ENCODE data around the gene MTCH2.

MTCH2 gene

GRCh38 chr11:47631473-47631872 lies 10.9 kb downstream of the MTCH2 start:
- DNase-seq = no peak

GRCh38 chr11:47628026-47628425 lies 14.3 kb downstream of the MTCH2 start:
- no peak for DNase-seq

DNA sequence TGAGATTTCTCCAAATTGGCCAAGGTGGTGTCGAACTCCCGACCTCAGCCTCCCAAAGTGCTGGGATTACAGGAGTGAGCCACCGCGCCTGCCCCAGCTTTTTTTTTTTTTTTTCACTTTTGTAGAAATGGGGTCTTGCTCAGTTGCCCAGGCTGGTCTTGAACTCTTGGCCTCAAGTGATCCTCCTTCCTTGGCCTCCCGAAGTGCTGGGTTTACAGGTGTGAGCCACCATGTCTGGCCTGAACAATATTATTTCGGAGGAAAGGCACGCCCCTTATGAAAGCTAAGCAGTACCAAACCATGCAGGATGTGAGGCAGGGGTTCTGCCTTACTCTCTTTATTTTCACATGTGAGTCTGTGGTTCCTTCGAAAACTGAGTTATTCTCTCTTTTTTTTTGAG lies 16.1 kb downstream of the MTCH2 start:
- no peak for DNase-seq

GRCh38 chr11:47620836-47621378 lies 21.5 kb downstream of the MTCH2 start:
- DNase-seq = no peak

GRCh38 chr11:47617417-47617809 lies 24.9 kb downstream of the MTCH2 start:
- no peak for DNase-seq

GRCh38 chr11:47616726-47617416 lies 25.5 kb downstream of the MTCH2 start:
- DNase-seq = no peak

DNA sequence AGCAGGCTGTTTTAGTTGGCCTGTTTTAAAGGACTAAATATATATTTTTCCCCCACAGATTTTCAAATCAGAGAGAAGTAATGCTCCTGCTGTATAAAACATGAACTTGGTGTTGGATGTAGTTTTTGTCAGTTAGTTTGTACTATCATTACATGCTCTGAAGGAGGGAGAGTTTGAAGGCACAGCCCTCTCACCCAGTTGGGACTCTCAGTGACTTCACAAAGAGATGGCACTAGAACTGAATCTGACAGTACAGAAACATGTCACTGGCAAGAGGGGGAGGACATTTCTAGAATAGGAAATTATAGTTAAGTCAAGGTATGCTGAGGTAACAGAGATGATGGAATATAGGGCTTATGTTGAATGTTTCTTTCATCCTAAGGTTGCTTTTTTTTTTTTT lies 27.1 kb downstream of the MTCH2 start:
- DNase-seq = no peak

DNA sequence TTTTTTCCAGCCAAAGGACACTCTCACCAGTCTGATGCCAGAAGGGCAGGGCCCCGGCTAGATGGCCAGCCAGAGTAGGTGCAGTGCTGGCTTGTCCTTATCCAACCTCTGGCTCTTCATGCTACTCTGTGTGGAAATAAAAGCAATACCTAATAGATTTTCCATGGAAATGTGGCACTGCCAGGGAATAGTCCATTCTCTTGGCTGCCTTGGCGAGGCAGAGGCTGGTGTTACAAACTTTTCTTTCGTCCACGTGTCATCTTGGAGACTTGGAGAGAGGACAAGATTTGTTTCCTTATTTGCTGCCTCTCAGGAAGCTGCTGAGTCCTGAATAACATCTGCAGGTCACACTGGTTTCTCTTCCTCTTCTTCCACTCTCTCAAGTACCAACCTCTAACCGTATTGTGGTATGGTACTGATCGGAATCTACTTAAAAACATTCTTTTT lies 31.0 kb downstream of the MTCH2 start:
- no peak for DNase-seq

DNA sequence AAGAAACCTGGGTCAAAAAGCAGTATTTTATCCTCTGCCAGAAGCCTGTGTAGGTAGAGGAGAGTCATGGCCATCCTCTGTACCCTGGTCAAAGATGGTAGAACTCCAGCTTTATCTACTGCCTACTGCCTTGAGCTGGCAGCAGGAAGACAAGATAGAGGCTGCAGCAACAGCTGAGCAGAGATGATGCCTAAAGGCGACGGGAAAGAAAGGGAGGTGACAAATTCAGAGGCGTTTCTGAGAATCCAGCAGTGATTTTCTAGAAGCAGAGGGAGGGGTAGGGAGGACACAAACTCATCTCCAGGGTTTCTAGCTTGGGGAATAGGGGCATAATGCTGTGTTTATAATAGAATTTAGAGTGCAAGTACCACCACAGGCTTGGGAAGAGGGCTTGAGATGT lies 32.7 kb downstream of the MTCH2 start:
- DNase-seq = no peak

DNA sequence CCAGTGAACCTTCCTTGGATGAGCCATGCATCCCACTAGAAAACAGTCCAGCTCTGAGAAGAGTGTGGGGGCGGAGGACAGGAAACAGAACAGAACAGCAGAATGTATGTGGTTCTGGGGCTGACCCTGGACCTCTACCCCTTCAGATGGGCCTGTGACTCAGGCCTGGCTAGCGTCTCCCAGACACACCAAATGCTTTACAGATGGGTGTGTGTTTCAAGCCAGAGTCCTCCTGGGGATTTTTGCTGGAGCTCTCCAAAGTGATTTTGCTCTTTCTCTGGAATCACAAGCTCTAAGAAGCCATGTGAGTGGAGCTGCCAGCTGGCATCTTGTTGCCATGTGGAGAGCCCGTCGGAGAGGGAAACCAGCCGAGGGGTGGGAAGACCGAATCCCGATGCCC lies 35.0 kb downstream of the MTCH2 start:
- no peak for DNase-seq

DNA sequence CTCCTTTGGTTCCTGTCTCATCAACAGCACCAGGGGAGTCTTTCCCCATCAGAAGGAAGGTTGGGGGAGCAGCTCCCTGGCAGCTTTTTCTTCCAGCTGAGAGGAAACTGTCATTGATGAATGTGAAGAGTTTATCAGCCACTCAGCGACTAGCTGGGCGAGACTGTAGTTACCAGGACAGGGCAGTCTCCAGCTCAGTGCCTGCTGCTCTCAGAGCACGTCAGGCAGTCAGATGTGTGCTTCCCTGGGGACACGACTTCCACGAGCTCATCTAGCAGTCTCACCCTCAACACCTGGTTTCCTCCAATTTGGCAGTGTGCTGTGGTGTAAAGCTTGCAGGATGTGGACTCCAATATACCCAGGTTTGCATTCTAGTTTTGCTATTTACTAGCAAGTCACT lies 35.6 kb downstream of the MTCH2 start:
- DNase-seq = no peak

DNA sequence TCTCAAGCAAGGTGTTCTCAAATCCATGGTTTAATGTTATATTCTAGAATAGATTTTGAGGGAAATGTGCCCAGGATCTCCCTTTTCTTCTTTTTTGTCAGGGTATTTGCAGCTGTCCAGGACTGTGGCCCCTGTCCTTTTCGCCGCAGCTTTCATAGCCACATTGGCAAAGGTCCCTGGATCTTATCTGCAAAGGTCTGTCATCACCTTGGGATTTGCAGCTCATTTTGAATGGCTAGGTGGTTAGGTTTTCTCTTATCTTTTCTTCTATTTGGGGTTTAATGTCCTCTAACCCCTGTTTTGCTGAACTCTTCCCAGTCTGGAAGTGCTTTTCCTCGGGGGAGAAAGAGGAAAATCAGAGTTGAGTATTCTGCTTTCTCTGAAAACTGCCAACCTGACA lies 36.4 kb downstream of the MTCH2 start:
- DNase-seq = no peak

GRCh38 chr11:47603295-47603694 lies 39.1 kb downstream of the MTCH2 start:
- DNase-seq = no peak

DNA sequence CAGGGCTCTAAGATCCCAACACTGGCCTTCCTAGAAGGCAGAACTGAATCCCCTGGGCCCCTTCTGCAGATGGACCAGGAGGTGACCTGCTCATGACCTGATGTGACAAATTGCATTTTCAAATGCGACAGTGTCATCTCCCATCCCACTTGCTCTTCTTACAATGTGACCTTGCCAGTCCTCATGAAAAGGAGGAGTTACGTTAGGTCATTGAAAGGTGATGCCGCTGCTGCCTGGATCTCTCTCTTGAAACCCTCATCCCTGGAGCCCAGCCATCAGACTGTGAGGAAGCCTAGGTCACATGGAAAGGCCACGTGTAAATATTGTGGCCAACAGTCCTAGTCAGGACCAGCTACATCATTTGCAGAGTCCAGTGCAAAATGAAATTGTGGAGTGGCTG lies 42.5 kb downstream of the MTCH2 start:
- no peak for DNase-seq

DNA sequence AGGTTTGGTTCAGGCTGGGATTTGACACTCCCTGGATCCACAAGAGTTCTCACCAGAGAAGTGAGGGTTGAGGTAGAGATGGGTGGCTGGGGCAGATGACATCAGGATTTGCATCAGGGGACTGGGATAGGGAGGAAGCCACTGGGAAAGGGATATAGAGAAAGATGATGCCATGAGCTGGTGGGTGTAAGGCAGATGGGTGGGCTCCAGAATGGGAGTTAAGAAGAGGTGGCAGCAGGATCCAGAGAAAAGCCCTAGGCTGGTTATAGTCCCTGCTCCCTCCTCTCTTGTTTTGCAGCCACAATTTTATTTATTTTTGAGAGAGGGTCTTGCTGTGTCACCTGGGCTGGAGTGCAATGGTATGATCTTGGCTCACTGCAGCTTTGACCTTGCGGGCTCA lies 46.4 kb downstream of the MTCH2 start:
- DNase-seq = no peak

- DNase-seq = no peak
These were observed 47.3 kb downstream of the MTCH2 start for GRCh38 chr11:47595029-47595428.

DNA sequence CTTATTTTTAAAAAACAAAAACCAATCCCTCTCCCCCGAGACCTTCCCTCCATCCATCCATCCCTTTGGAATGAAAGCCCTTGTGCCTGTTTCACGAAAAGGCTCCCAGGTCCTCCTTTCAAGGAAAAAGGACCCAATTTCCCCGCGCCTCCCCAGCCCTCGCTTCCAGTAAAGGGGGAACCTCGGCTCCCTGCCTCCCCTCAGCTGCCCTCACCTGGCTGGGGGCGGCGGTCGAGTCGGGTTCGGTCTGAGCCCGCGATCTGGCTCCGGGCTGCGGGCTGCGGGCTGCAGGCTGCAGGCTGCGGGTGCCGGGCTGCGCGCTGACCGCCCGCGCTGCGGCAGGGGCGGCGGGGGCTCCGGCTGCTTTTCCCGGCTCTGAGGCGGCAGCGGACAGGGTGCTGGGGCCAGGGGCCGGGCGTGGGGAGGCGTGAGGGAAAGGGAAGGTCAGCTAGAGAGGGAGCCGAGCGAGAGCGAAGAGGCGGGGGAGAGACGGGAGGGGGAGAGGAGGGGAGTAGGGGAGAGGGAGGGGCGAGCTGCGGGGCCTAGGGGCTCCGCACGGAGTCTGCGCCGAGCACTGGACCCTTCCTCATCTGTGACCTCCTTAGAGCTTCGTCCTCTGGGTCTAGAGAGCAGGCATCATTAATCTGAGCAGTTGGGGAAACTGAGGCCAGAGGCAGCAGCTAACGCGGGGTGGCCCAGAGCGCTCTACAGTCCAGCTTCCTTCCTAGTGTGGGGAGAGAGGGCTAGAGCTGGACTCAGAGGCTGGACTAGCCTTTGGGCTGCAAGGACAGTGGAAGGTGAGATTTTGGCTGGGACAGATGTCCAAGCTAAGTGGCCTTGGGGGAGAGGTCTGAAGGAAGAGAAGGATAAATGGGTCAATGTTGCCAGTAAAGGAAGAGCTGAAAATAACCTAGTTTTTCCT lies 48.2 kb downstream of the MTCH2 start, which contains the start of gene C1QTNF4:
Gene C1QTNF4, minus strand, starts transcription at position 478 of the 922 bp plus-strand sequence. CDS start 3,601 bp downstream, outside the sequence.
- DNase-seq = no peak

GRCh38 chr11:47593492-47593933 lies 48.8 kb downstream of the MTCH2 start:
- DNase-seq = no peak

DNA sequence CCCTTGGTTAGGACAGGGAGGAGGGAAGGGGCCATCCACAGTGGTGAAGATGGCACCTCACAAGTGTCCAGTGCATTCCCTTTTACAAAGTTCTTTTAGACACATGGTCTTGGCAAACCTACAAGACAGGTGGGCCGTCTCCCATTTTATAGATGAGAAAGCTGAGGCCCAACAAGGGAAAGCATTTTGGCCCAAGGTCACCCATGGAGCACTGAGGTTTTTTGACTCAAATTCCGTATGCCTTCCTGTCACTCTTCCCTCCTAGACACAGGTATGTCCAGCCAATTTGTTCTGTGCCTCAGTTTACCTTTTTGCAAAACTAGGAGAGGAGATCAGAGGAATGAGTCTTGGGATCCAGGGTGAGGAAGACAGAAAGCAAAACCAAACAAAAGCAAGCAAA lies 49.4 kb downstream of the MTCH2 start:
- no peak for DNase-seq

DNA sequence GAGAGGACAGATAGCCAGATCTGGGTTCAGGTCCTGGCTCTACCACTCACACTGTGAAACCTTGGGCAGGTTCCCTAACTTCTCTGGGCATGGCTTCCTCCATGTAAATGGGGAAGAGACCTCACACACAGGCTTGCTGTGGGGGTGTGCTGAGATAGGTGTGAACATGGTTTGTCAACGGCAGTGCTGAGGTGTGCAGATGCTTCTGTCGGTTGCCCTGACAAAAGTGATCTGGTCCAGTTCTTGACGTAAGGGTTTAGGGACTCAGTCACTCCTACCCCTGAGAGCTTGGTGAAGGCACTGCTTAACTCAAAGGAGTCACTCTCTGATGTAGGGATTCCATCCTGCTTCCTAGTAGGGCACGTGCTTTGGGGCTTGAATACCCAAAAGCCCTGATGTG lies 50.1 kb downstream of the MTCH2 start:
- DNase-seq = no peak

DNA sequence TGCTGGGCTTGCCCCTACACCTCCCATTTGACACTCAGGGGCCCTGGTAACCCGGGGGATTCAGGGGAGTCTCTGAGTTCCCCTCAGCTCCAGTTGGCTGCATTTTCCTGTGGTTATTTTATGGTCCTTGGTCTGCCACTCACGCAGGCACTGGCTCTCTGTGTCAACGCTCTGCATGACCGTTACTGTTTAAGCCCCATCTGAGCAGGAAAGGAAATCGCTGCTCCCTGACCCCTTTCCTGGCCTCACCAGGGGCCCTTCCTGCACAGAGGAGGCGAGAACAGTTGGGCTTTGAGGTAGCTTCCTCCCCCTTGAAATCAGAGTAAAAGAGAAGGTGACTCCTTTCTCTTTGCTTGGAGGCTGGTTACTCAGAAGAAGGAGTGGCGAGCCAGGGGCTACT lies 50.6 kb downstream of the MTCH2 start:
- no peak for DNase-seq

DNA sequence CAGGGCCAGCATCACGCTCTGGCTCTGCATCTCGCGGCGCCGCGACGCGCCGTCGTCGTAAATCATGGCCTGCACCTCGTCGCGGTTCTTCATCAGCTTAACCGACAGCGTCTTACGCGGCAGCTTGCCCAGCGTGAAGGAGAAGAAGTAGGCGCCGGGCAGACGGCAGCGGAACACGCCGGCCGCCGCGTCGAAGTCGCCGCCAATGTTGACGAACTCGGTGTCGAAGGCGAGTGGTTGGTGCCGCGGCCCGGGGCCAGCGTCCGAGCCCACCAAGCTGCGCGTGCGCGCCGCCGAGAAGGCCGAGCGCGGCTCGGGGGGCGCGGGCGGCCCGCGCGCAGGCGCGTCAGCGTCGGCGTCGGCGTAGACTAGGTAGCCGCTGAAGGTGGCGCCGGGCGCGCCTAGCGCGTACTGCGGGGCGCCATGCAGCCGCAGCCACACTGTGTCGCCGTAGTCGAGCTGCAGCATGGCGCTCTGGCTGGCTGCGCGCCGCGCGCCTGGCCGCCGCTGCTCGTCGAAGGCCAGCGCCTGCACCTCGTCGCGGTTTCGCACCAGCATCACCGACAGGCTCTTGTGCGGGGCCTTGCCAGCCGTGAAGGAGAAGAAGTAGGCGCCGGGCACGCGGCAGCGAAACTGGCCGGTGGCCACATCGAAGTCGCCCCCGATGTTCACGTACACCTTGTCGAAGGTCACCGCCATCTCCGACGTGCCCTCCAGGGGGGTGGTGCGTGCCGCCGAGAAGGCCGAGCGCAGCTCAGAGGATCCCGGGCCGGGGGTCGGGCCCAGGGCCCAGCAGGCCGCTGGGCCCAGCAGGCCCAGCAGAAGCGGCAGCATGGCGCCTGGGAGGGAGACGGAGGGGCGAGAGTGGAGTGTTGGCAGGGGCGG lies 52.1 kb downstream of the MTCH2 start:
- no peak for DNase-seq

- no peak for DNase-seq
These were observed 52.8 kb downstream of the MTCH2 start for GRCh38 chr11:47589584-47589976.
